Smooth muscle cell (in vitro differentiated cells): Measurements from ENCODE around the gene TESK1. TPM values are rescaled to one million over a fixed set of nuclear protein-coding genes. Genes with fewer than 3 reads are reported as not detected.
"Not testable (repeated sequence)": the region's sequence is repeated elsewhere in the genome, so short reads cannot be mapped to it uniquely, and the experiment has no call there.

Experiments
- DNase-seq: peaks from one replicate; lab custom pipeline; 2025; ENCODE audit not compliant: unreplicated experiment; lab: John Stamatoyannopoulos, UW
- H2AFZ ChIP-seq: fragments of 200-600 bp; sonication (generic); 2 replicates; pipeline ENCODE4 v1.6.0; 2016; ENCODE audit warnings: antibody characterized with exemption, low read depth, mild to moderate bottlenecking
- H3F3A ChIP-seq: fragments of 200-600 bp; sonication (generic); 2 replicates; pipeline ENCODE4 v1.6.0; 2017; ENCODE audit warnings: antibody characterized with exemption, low read depth
- H3K27ac ChIP-seq: fragments of 200-600 bp; sonication (generic); 2 replicates; pipeline ENCODE4 v1.5.1; 2016; ENCODE audit warnings: low read depth, mild to moderate bottlenecking
- H3K27me3 ChIP-seq: fragments of 200-600 bp; sonication (generic); 2 replicates; pipeline ENCODE4 v1.6.1; 2016; ENCODE audit warnings: low read depth, mild to moderate bottlenecking
- H3K36me3 ChIP-seq: fragments of 200-600 bp; sonication (generic); 2 replicates; pipeline ENCODE4 v1.5.1; 2016; ENCODE audit warnings: low read depth
- H3K4me1 ChIP-seq: fragments of 200-600 bp; sonication (generic); 2 replicates; pipeline ENCODE4 v1.5.1; 2016; ENCODE audit warnings: low read depth
- H3K4me2 ChIP-seq: fragments of 200-600 bp; sonication (generic); 2 replicates; pipeline ENCODE4 v1.6.0; 2016; ENCODE audit warnings: mild to moderate bottlenecking
- H3K4me3 ChIP-seq: fragments of 200-600 bp; sonication (generic); 2 replicates; pipeline ENCODE4 v1.5.1; 2016; ENCODE audit warnings: mild to moderate bottlenecking
- H3K79me2 ChIP-seq: fragments of 200-600 bp; sonication (generic); 2 replicates; pipeline ENCODE4 v1.6.0; 2016; ENCODE audit warnings: low read depth, mild to moderate bottlenecking
- H3K9ac ChIP-seq: fragments of 200-600 bp; sonication (generic); 2 replicates; pipeline ENCODE4 v1.6.0; 2016; ENCODE audit warnings: low read depth
- H3K9me3 ChIP-seq: fragments of 200-600 bp; sonication (generic); replicated peaks from 2 replicates; pipeline ENCODE4 v1.5.1; 2016; ENCODE audit warnings: low read depth
- H4K20me1 ChIP-seq: fragments of 200-600 bp; sonication (generic); 2 replicates; pipeline ENCODE4 v1.6.0; 2016; ENCODE audit warnings: low read depth
- CTCF ChIP-seq: fragments of 200-600 bp; sonication (generic); IDR thresholded peaks from 2 replicates; pipeline ENCODE4 v1.5.1; 2017; ENCODE audit warnings: borderline replicate concordance, mild to moderate bottlenecking, antibody characterized with exemption; ENCODE audit not compliant: insufficient read depth, poor library complexity, severe bottlenecking
- WGBS: methylation state at CpG from one replicate; pipeline ENCODE4 v1.1.7; 2016; ENCODE audit warnings: low lambda C conversion rate; 5-methylcytosine and 5-hydroxymethylcytosine counted together
- polyA plus RNA-seq: library from polyadenylated mRNA; unstranded; fragments of >200 nt; fragmentation: Nextera tagmentation; extraction: Ambion mirVana; gene quantifications from 2 replicates; pipeline ENCODE4 v1.2.1, GENCODE V29; 2016
- total RNA-seq: library from RNA; depleted of rRNA; stranded (reverse); fragments of >200 nt; gene quantifications from 2 replicates; pipeline ENCODE4 v1.2.3, GENCODE V29; 2014

TESK1 gene
- total and polyA plus RNA-seq, 2 experiments from 2014 or later = 14.2 to 19.4 TPM

GRCh38 chr9:35609001-35609819 is 4.1 kb downstream of the TESK1 start:
- H3K4me3 ChIP-seq = no peak overlapping the region
- H3F3A ChIP-seq = peaks cover 5% of the 10 kb centered on the region
- no peak for TF ChIP-seq CTCF
- no peak overlapping the region for H3K4me2 ChIP-seq
- no peaks in the 10 kb centered on the region for H3K36me3 ChIP-seq
- peaks cover 17% of the 10 kb centered on the region for H3K79me2 ChIP-seq
- H3K9me3 ChIP-seq = no peaks in the 10 kb centered on the region
- 97% methylated on average over 31 of the region's 31 CpGs for WGBS
- no peak overlapping the region for H2AFZ ChIP-seq
- peaks cover 12% of the 10 kb centered on the region for H3K4me1 ChIP-seq
- peaks cover 11% of the 10 kb centered on the region for H3K27me3 ChIP-seq
- no peak for DNase-seq
- no peak overlapping the region for H3K27ac ChIP-seq
- H4K20me1 ChIP-seq = peaks cover 19% of the 10 kb centered on the region
- H3K9ac ChIP-seq = no peak overlapping the region

GRCh38 chr9:35609820-35610163 is 4.7 kb downstream of the TESK1 start:
- Histone ChIP-seq H3K36me3 (no peaks in the 10 kb centered on the region), H4K20me1 (peaks cover 19% of the 10 kb centered on the region), H3K9ac (no peak overlapping the region), H3K9me3 (no peaks in the 10 kb centered on the region), H2AFZ (no peak overlapping the region), H3K27me3 (peaks cover 16% of the 10 kb centered on the region), H3K4me2 (no peak overlapping the region), H3K79me2 (peaks cover 17% of the 10 kb centered on the region), H3K27ac (no peak overlapping the region), H3F3A (no peaks in the 10 kb centered on the region), H3K4me3 (no peak overlapping the region), H3K4me1 (peaks cover 12% of the 10 kb centered on the region)
- 95% methylated on average over 13 of the region's 13 CpGs for whole genome bisulfite sequencing
- no peak for DNase-seq
- no peak for TF ChIP-seq CTCF

- Histone ChIP-seq H3K9me3 (no peaks in the 10 kb centered on the region), H3K4me1 (peaks cover 7% of the 10 kb centered on the region), H3K27ac (no peak overlapping the region), H3K4me3 (no peak overlapping the region), H4K20me1 (peaks cover 12% of the 10 kb centered on the region), H3F3A (no peaks in the 10 kb centered on the region), H3K79me2 (peaks cover 8% of the 10 kb centered on the region), H3K36me3 (no peaks in the 10 kb centered on the region), H3K9ac (no peak overlapping the region), H2AFZ (no peak overlapping the region), H3K27me3 (peaks cover 30% of the 10 kb centered on the region), H3K4me2 (no peak overlapping the region)
- DNase-seq = no peak
- 35% methylated on average over 8 of the region's 8 CpGs for WGBS
- peak; percentile 44 for TF ChIP-seq CTCF
Observed at GRCh38 chr9:35611230-35611797, 6.3 kb downstream of the TESK1 start.

GRCh38 chr9:35612066-35612465 is 7.0 kb downstream of the TESK1 start:
- H3K4me3 ChIP-seq, H2AFZ ChIP-seq, H3K9ac ChIP-seq, H3K4me1 ChIP-seq, H3F3A ChIP-seq, H3K36me3 ChIP-seq, DNase-seq, H4K20me1 ChIP-seq, H3K9me3 ChIP-seq, H3K79me2 ChIP-seq, H3K4me2 ChIP-seq, H3K27ac ChIP-seq: not testable (repeated sequence)
- H3K27me3 ChIP-seq = peaks cover 38% of the 10 kb centered on the region
- WGBS = 91% methylated on average over 4 of the region's 4 CpGs
